ACHN (cell line): Measurements from ENCODE around the gene AGO1.
"Not testable (repeated sequence)": the region's sequence is repeated elsewhere in the genome, so short reads cannot be mapped to it uniquely, and the experiment has no call there.

ENCODE experiments used
- DNase-seq: peaks from one replicate; pipeline ENCODE4 v3.0.0-alpha.2; 2015
- in situ Hi-C: cut with HindIII; loops from 2 replicates; pipeline ENCODE4 v1.10.0; 2017; ENCODE audit warnings: low sequenced_read_pairs, low pct_ligation_motif_present, low pct_unique_long_range_greater_than_20kb

Gene AGO1

DNA sequence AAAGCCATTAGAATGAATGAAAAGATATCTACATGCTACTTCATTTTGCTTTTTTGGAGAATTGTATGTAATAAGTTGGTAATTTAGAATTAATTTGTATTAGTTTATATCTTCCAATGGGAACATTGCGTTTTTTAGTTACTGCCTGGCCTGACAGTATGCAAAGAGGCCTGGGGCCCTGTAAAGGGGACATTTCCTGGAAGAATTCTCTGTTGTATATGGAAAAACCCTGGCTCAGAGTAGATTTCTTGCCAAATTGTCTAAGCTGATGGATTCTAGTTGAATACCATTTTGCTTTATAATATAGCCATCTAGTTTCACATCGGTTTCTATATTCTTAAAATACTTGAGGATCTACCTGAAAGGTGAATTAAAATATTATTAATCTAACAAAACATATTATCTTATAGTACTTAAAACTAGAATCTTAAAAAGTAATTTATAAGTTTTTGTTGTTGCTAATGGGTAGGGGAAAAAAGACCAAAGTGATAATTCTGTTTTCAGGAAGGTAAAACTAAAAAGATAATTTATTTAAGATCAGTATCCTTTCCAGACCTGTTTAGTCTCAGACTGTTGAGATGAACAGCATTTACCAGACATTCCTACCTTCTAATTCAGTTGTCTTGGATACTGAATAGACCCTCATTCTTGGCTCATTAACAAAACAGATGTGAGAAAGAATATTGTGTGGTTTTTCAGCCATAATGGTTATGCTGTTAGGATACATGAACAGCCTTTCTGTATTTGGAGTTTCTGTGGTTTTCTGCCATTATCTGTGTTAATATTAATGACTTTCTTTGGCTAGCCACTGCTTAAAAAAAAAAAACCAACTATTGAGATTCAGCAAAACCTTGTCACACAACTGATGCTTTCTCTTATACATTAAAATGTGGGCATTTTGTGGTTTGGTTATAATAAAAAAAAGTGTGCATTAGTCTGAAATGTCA lies 52.7 kb downstream of the AGO1 start:
- in situ Hi-C loops: no loop called here
- DNase-seq: no peak

DNA sequence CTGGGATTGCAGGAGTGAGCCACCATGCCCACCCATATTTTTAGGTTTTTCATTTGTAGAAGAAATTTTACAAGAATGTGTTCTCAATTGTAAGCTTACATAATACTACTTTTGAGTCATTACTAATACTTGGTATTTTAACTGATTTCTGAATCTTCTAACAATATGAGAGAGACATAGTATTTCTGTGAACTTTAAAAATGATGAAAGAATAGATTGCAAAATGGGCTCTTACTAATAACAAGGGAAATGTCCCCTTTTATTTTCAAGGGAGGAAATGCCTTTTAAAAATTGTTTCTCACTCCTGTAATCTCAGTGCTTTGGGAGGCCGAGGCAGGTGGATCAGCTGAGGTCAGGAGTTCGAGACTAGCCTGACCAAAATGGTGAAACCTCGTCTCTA lies 53.8 kb downstream of the AGO1 start:
- in situ Hi-C loops: no loop called here
- no peak for DNase-seq

DNA sequence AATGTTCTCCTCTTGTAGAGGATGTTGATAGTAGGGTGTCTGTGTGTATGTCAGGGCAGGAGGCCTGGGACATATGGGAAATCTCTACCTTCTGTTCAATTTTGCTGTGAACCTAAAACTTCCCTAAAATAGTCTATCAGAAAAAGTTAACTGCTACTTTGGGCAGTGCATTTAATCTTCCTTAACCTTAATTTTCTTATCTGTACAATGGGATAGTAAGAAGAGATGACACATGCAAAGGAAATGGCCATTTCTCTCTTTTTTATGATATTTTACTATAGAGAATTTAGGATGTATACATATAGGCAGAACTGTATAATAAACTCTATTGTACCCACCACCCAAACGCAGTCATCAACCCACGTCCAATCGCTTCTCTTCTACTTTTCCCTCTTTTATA lies 56.5 kb downstream of the AGO1 start:
- DNase-seq: no peak
- in situ Hi-C loops: no loop called here

DNA sequence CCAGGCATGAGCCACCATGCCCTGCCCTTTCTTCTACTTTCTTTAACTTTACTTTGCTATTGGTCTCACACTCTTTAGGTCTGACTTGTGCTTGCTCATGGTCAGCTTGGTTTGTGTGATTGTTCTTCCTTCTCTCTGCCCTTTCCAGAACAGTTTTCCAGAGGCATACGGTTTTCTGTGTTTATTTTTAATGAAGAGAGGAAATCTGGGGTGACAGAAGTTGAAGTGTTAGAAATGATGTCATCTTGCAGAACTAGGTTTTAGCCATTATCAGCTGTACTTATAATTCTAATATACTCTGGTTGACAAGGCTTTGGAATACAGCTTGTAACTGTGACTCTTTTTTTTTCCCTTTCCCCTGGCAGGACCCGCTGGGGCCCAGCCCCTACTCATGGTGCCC lies 62.3 kb downstream of the AGO1 start:
- no peak for DNase-seq
- in situ Hi-C loops: no loop called here

DNA sequence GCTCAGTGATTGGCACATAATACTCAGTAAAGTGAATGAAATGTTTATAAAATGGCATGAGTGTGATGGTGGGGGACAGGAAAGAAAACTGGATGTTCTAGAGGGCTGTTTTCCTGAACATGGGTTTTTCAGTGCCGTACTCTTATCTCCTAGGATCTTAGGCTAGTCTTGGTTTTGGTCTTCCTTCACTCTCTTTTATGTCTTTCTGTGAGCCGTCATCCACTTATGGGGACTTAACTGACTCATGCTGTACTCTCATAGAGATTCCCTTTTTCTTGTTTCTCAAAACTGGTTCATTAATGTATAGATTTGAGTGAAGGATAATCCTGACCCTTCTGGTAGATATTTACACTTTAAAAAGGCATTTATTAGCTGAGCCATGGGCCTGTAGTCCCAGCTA lies 64.5 kb downstream of the AGO1 start:
- no peak for DNase-seq
- in situ Hi-C loops: no loop called here

DNA sequence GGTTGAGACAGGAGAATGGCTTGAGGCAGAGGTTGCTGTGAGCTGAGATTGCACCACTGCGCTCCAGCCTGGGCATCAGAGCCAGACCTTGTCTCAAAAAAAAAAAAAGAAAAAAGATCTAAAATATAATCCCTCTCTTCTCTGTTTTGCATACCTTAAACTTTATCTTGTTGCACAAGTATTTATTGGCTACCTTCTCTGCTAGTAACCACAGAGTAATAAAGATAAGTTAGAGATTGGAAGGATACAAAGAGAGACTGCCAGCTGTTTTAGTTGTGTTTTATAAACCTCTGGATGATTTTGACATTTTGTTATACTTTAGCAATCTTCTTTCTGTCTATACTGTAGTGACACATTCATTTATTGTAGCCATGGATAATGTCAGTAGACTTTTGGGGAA lies 75.5 kb downstream of the AGO1 start:
- in situ Hi-C loops: no loop called here

DNA sequence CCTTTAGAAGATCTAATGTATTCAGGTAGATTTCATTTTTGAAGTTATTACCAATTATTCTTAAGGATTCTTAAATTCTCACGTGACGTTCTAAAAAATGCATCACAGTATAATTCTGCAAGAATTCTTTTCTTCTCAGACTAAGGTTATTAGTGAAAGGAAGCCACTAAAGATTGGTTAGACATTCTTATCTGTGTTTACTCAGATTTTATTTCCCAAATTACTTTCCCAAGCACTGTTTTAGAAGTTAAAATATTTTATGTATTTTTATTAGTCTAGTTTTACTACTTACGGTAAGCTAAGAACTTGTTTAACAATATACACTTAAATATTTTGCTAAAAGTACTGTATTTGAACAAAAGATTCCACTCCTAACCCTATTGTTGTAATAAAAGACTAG lies 76.3 kb downstream of the AGO1 start:
- in situ Hi-C loops: no loop called here
- no peak for DNase-seq

More for the DNA sequence above, 75.5 kb downstream of the AGO1 start:
- no peak for DNase-seq

DNA sequence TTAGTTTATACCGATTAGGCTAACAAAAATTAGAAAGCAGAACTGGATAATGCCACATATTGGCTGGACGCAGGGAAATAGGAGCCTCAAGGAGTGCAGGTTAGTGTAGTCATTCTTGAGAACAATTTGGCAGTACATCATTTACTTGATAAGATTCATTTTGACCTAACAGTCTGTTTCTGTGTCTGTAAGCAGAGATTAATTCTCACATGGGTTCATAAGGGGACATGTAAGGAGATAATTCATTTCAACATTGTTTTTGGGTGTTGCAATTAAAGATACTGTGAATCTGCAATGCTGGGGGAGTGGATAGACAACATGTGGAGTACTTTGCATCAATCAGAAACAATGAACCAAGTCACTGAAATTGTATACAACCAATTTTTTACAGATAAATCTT lies 79.9 kb downstream of the AGO1 start:
- in situ Hi-C loops: no loop called here
- DNase-seq: no peak

DNA sequence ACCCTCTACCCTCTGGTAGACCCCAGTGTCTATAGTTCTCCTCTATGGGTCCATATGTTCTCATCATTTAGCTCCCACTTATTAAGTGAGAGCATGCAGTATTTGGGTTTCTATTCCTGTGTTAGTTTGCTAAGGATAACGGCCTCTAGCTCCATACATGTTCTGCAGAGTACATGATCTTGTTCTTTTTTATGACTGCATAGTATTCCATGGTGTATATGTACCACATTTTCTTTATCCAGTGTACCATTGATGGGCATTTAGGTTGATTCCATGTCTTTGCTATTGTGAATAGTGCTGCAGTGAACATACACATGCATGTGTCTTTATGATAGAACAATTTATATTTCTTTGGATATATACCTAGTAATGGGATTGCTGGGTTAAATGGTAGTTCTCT lies 81.3 kb downstream of the AGO1 start:
- DNase-seq, in situ Hi-C loops: not testable (repeated sequence)

DNA sequence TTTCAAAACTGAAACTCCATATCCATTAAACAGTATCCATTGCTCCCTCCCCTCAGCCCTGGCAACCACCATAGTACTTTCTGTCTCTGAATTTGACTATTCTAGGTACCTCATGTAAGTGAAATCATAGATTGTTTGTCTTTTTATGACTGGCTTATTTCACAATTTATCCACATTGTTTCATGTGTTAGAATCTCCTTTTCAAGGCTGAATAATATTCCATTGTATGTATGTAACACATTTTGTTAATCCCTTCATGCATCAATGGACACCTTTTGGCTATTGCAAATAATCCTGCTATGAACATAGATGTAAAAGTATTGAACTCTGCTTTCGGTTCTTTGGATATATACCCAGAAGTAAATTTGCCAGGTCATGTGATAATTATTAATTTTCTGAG lies 85.4 kb downstream of the AGO1 start:
- DNase-seq: no peak
- in situ Hi-C loops: no loop called here

DNA sequence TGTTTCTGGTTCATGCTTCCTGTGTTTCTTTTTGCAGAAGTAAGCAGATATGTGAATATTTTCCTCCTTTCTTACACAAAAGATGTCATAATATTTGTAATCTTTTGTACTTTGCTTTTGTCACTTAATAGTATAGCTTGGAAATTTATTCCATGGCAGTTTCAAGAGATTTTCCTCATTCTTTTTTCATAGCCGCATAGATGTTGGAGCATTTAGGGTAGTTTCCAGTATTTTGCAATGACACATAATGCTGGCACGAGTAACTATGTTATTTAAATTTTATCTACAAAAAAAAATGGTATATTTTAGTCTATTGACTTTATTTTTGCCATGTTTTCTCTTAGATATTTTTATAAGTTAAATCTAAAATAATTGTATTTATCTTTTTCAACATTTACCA lies 88.6 kb downstream of the AGO1 start:
- DNase-seq: no peak
- in situ Hi-C loops: no loop called here

DNA sequence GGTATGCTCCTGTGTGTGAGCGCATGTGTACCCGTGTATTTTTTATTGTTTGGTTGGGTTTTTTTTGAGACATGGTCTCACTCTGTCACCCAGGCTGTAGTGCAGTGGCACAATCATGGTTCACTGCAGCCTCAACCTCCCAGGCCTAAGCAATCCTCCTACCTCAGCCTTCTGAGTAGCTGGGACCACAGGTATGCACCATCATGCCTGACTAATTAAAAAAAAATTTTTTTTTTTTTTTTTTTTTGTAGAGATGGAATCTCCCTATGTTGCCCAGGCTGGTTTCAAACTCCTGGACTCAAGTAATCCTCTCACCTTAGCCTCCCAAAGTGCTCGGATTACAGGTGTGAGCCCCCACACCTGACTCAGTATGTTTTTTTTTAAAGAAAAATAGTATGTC lies 89.6 kb downstream of the AGO1 start:
- in situ Hi-C loops, DNase-seq: not testable (repeated sequence)

DNA sequence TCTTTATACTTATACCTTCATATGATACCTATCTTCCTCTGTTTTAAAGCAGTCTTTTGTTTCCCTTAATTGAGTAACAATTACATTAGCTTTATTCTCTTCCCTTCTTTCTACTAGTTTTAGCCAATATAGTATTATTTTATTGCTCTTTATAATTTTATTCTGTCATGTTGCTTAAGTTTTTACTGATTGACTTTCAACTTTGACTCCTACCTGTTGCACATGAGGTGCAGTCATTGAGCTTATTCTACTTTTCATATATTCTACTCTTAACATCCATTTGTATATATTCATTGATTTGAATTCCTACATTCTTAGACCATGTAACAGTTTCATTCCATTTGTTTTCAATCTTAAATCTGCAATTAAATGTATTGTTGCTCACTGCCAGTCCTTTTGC lies 97.1 kb downstream of the AGO1 start:
- in situ Hi-C loops: no loop called here
- DNase-seq: no peak
